RWPE2 (cell line): ENCODE measurements around the gene CCDC50.
A peak's percentile ranks its signal among the peaks of the same experiment; 100 is the strongest.

Experiments used
- ATAC-seq: fragments of 200-7000 bp; cut with Tn5 transposase; 3 replicates; pipeline ENCODE4 v1.9.1; 2021; ENCODE audit warnings: low read depth
- DNase-seq: peaks from one replicate; pipeline ENCODE4 v3.0.0-alpha.2; 2020; ENCODE audit warnings: low spot score
- H3K27ac ChIP-seq: fragments of 450-650 bp; 2 replicates; pipeline ENCODE4 v1.5.1; 2017; ENCODE audit warnings: mild to moderate bottlenecking; ENCODE audit not compliant: poor library complexity, severe bottlenecking
- H3K27me3 ChIP-seq: fragments of 250-450 bp; sonication (Bioruptor Pico); 2 replicates; pipeline ENCODE4 v1.5.1; 2021; ENCODE audit warnings: mild to moderate bottlenecking, moderate library complexity; ENCODE audit not compliant: insufficient read depth, poor library complexity, severe bottlenecking
- H3K36me3 ChIP-seq: fragments of 250-450 bp; sonication (Bioruptor Pico); 2 replicates; pipeline ENCODE4 v1.5.1; 2020; ENCODE audit warnings: low read depth, mild to moderate bottlenecking, moderate library complexity
- H3K4me1 ChIP-seq: fragments of 250-450 bp; sonication (Bioruptor Pico); 2 replicates; pipeline ENCODE4 v1.5.1; 2021; ENCODE audit warnings: mild to moderate bottlenecking, moderate library complexity; ENCODE audit not compliant: insufficient read depth, poor library complexity, severe bottlenecking
- H3K4me3 ChIP-seq: fragments of 250-450 bp; sonication (Bioruptor Pico); 2 replicates; pipeline ENCODE4 v1.5.1; 2021; ENCODE audit warnings: mild to moderate bottlenecking, moderate library complexity; ENCODE audit not compliant: severe bottlenecking
- H3K9me3 ChIP-seq: fragments of 250-450 bp; sonication (Bioruptor Pico); 2 replicates; pipeline ENCODE4 v1.5.1; 2021; ENCODE audit warnings: mild to moderate bottlenecking, moderate library complexity; ENCODE audit not compliant: severe bottlenecking
- TF ChIP-seq, protein P1 (sequence below): fragments of 450-650 bp; IDR thresholded peaks from one replicate; pipeline ENCODE4 v1.5.1; 2017; ENCODE audit warnings: mild to moderate bottlenecking, moderate library complexity; ENCODE audit not compliant: poor library complexity, severe bottlenecking

The CCDC50 gene

DNA sequence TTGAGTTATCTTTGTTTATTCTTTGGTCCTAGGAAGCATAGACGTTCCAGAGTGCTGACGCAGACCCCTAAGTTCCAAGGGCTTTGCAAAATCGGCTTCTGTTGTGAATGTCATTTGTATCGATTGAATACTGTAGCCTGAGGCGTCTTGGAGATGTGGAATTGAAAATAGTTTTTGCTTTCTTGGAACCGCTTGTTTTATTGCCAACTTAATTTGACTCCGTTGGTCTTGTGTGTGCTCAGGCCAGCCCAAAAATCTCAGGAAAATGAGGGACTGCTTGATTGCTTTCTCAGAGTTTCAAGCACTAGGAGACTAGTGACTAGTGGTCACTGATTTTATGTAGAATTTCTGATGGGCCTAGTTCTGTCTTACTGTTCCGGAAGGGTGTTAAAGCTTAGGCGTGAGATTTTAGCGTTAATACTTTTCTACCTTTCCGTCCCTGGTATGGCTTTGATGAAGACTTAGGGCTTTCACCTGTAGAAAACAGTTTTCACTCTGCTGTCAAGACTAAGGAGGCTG lies 1.4 kb downstream of the CCDC50 start:
- DNase-seq (no peak), ATAC-seq (peak; percentile 47)
- peaks cover 24% of the 10 kb centered on the region for H3K4me1 ChIP-seq
- H3K4me3 ChIP-seq: peak overlapping the region; percentile 86
- H3K36me3 ChIP-seq: 0 out of 2 replicates have a peak, but pooled peaks cover 7% of the 10 kb centered on the region
- TF ChIP-seq, protein P1, sequence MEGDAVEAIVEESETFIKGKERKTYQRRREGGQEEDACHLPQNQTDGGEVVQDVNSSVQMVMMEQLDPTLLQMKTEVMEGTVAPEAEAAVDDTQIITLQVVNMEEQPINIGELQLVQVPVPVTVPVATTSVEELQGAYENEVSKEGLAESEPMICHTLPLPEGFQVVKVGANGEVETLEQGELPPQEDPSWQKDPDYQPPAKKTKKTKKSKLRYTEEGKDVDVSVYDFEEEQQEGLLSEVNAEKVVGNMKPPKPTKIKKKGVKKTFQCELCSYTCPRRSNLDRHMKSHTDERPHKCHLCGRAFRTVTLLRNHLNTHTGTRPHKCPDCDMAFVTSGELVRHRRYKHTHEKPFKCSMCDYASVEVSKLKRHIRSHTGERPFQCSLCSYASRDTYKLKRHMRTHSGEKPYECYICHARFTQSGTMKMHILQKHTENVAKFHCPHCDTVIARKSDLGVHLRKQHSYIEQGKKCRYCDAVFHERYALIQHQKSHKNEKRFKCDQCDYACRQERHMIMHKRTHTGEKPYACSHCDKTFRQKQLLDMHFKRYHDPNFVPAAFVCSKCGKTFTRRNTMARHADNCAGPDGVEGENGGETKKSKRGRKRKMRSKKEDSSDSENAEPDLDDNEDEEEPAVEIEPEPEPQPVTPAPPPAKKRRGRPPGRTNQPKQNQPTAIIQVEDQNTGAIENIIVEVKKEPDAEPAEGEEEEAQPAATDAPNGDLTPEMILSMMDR: no peak
- H3K9me3 ChIP-seq: no peaks in the 10 kb centered on the region
- no peaks in the 10 kb centered on the region for H3K27me3 ChIP-seq
- H3K27ac ChIP-seq: peak overlapping the region; percentile 82

DNA sequence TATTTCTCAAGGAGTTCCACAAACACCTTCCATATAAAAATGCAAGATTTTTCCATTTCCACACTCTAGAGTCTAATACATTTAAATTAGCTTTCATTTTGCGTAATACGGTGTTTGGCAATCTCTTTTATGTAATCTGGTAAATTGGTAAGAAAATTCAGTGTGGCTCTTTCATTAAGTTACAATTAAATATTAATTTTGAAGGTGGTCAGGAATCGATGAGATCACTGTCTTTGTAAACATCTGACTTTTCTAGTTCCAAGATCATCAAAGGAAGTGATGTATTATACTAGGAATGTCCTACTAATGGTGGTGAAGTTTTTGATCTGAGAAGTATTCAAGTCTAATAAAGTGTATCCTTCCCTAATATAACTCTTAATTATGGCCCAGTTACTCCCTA lies 2.2 kb downstream of the CCDC50 start:
- ATAC-seq (peak; percentile 28; the same call in 1 of the 3 replicates), DNase-seq (no peak)
- Histone ChIP-seq H3K27ac (peak overlapping the region; percentile 82), H3K27me3 (no peaks in the 10 kb centered on the region), H3K36me3 (0 out of 2 replicates have a peak, but pooled peaks cover 7% of the 10 kb centered on the region), H3K4me1 (peaks cover 25% of the 10 kb centered on the region), H3K4me3 (peak overlapping the region; percentile 86), H3K9me3 (no peaks in the 10 kb centered on the region)
- TF ChIP-seq, protein P1: no peak

DNA sequence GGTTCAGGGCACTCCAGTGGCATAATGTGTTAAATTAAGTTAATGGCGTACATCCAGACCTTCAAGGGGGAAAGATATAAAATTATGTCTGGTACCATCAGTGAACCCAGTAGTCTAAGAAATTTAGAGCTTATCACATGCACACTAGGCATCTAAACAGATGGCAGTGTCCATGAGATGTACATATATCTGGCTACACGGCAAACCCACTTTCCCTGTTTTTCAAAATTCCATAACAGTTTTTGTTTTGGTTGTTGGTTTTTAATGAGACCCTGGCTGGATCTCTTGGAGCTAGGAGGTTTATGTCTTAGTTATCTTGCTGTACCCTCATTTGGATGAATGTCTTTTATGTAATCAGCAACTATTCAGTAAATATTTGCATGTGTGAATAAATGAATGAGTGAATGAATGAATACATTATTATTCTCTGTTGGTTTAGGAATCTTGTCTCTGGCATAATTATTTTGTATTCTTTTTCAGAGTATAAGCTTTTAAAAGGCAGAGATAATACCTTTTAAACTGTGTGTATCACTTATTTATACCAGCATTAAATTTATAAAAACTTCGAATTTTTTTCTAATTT lies 4.2 kb downstream of the CCDC50 start:
- peaks cover 35% of the 10 kb centered on the region for H3K4me1 ChIP-seq

DNA sequence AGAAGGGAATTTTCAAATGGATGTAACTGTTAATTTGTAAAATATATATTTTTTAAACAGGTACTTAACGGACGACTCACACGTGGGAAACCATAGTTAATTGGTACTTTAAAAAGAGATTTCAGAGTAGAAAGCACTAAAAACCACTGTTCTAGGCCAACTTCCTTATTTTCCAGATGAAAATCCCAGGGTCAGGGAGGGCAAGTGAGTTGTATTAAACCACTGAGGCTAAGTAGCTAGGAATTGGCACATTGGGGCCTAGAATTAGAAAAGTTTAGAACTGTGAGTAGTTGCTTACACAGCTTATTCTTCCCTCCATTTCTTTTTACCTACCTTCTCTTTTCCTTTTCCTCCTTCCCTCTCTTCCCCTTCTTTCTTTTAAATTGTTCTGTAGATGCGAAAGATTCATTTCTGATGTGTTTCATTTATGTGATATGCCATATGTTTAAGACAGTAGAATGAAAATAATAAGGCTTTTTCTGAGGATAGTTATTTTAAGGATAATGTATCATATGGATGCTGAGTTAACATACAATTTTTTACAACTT lies 5.2 kb downstream of the CCDC50 start:
- H3K27me3 ChIP-seq: no peaks in the 10 kb centered on the region
- no peak overlapping the region for H3K27ac ChIP-seq
- TF ChIP-seq, protein P1: no peak
- ATAC-seq: no peak
- H3K9me3 ChIP-seq: no peaks in the 10 kb centered on the region
- H3K4me3 ChIP-seq: no peak overlapping the region
- DNase-seq: no peak
- peaks cover 43% of the 10 kb centered on the region for H3K4me1 ChIP-seq
- 0 out of 2 replicates have a peak, but pooled peaks cover 7% of the 10 kb centered on the region for H3K36me3 ChIP-seq

More for the DNA sequence above, 4.2 kb downstream of the CCDC50 start:
- 0 out of 2 replicates have a peak, but pooled peaks cover 7% of the 10 kb centered on the region for H3K36me3 ChIP-seq
- no peak for DNase-seq
- no peaks in the 10 kb centered on the region for H3K27me3 ChIP-seq
- H3K9me3 ChIP-seq: no peaks in the 10 kb centered on the region
- H3K27ac ChIP-seq: no peak overlapping the region
- TF ChIP-seq, protein P1: no peak
- ATAC-seq: no peak
- H3K4me3 ChIP-seq: no peak overlapping the region

DNA sequence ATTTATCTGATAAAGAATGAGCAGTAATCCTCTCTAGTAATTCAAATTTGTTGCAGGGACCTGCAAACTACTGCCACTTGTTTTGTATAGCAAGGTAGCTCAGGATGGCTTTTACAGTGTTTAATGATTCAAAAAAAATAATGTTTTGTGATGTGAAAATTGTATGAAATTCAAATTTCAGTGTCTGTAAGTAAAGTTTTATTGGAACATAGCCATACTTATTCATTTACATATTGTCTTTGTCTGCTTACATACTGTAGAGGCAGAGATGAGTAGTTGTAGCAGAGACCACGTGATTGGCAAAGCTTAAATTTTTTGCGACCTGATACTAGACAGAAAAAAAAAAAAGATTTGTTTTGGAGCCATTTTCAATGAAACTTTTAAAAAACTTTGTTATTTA lies 7.6 kb downstream of the CCDC50 start:
- Histone ChIP-seq H3K27me3 (no peaks in the 10 kb centered on the region), H3K27ac (peak overlapping the region; percentile 12), H3K4me3 (no peak overlapping the region), H3K9me3 (no peaks in the 10 kb centered on the region), H3K36me3 (no peaks in the 10 kb centered on the region), H3K4me1 (peaks cover 40% of the 10 kb centered on the region)
- no peak for DNase-seq
- TF ChIP-seq, protein P1: no peak
- ATAC-seq: no peak
